ENCODE measurements around the gene GPR17. TPM values are rescaled to one million over a fixed set of nuclear protein-coding genes. Genes with fewer than 3 reads are reported as not detected.

Gene GPR17
- total RNA-seq, 2 experiments from 2014 or later, result not detected

- DNase-seq (no peak), ATAC-seq (no peak)
- H3K27ac Mint-ChIP-seq, result no peak overlapping the region
- TF ChIP-seq, protein P1, sequence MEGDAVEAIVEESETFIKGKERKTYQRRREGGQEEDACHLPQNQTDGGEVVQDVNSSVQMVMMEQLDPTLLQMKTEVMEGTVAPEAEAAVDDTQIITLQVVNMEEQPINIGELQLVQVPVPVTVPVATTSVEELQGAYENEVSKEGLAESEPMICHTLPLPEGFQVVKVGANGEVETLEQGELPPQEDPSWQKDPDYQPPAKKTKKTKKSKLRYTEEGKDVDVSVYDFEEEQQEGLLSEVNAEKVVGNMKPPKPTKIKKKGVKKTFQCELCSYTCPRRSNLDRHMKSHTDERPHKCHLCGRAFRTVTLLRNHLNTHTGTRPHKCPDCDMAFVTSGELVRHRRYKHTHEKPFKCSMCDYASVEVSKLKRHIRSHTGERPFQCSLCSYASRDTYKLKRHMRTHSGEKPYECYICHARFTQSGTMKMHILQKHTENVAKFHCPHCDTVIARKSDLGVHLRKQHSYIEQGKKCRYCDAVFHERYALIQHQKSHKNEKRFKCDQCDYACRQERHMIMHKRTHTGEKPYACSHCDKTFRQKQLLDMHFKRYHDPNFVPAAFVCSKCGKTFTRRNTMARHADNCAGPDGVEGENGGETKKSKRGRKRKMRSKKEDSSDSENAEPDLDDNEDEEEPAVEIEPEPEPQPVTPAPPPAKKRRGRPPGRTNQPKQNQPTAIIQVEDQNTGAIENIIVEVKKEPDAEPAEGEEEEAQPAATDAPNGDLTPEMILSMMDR (IDR thresholded peaks at IDR 0.05), result peak; percentile 12
- intact Hi-C loops (cut with micrococcal nuclease), result no loop called here
- peaks cover 22% of the 10 kb centered on the region for H3K4me1 Mint-ChIP-seq (ENCODE audit: low read depth)
- H3K4me3 Mint-ChIP-seq, result no peak overlapping the region
- no peaks in the 10 kb centered on the region for H3K36me3 Mint-ChIP-seq (ENCODE audit: low read depth)
- no peaks in the 10 kb centered on the region for H3K9me3 Mint-ChIP-seq
- CTCF ChIA-PET, result interaction anchor here (0.8 to 2.3 kb wide), 3 partner anchors 10 to 53 kb away, joined by 3 to 12 read pairs (median 3); no protein-coding TSS in a partner anchor
- POLR2A ChIA-PET, result interaction anchor here (1.2 kb wide), 1 partner anchor 37 kb away, joined by 3 read pairs; no protein-coding TSS in a partner anchor
- H3K27me3 Mint-ChIP-seq, result no peaks in the 10 kb centered on the region
These were observed 1.6 kb upstream of the GPR17 start for GRCh38 chr2:127644066-127645025.

DNA sequence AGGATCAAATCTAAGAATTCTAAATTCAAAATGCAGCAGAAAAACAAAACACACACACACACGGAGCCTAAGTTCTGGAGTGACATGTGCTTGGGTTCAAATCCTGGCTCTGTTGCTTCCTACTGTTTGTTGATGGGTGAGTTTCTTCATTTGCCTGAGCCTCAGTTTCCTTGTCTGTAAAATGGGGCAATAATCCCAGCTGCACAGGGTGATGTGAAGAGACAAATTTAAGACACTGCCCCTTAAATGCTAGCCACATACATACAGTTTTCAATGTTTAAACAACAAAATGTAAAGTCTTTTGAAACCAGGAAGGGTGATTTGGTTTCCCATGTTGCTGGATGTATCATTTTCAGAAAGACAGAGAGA is 943 bp upstream of the GPR17 start:
- TF ChIP-seq, protein P1 (IDR thresholded peaks at IDR 0.05), result no peak
- H3K4me3 Mint-ChIP-seq, result no peak overlapping the region
- H3K36me3 Mint-ChIP-seq (ENCODE audit: low read depth), result no peaks in the 10 kb centered on the region
- no peak for DNase-seq
- H3K9me3 Mint-ChIP-seq, result no peaks in the 10 kb centered on the region
- POLR2A ChIA-PET, result interaction anchor here (1.2 kb wide), 1 partner anchor 37 kb away, joined by 3 read pairs; no protein-coding TSS in a partner anchor
- intact Hi-C loops (cut with micrococcal nuclease), result no loop called here
- H3K27me3 Mint-ChIP-seq, result no peaks in the 10 kb centered on the region
- H3K27ac Mint-ChIP-seq, result no peak overlapping the region
- no peak for ATAC-seq
- CTCF ChIA-PET, result interaction anchor here (0.8 to 2.3 kb wide), 3 partner anchors 9 to 54 kb away, joined by 3 to 12 read pairs (median 3); no protein-coding TSS in a partner anchor
- peaks cover 21% of the 10 kb centered on the region for H3K4me1 Mint-ChIP-seq (ENCODE audit: low read depth)

GRCh38 chr2:127646487-127647241 is 711 bp downstream of the GPR17 start:
- DNase-seq, result no peak
- ATAC-seq, result no peak
- ChIA-PET POLR2A (interaction anchor here (1.3 kb wide), 1 partner anchor 9 kb away, joined by 3 read pairs; no protein-coding TSS in a partner anchor), CTCF (interaction anchor here (5.2 kb wide), 1 partner anchor 55 kb away, joined by 114 read pairs; no protein-coding TSS in a partner anchor)
- TF ChIP-seq, protein P1 (IDR thresholded peaks at IDR 0.05), result no peak
- Mint-ChIP-seq H3K4me1 (ENCODE audit: low read depth) (peaks cover 14% of the 10 kb centered on the region), H3K36me3 (ENCODE audit: low read depth) (no peaks in the 10 kb centered on the region), H3K27ac (peak overlapping the region; percentile 30), H3K9me3 (no peaks in the 10 kb centered on the region), H3K27me3 (no peaks in the 10 kb centered on the region), H3K4me3 (no peak overlapping the region)
- intact Hi-C loops (cut with micrococcal nuclease), result no loop called here

GRCh38 chr2:127647242-127648190 is 1.6 kb downstream of the GPR17 start:
- H3K4me1 Mint-ChIP-seq (ENCODE audit: low read depth), result peaks cover 14% of the 10 kb centered on the region
- intact Hi-C loops (cut with micrococcal nuclease), result no loop called here
- no peak overlapping the region for H3K27ac Mint-ChIP-seq
- DNase-seq, result no peak
- POLR2A ChIA-PET, result interaction anchor here (1.3 kb wide), 1 partner anchor 9 kb away, joined by 3 read pairs; no protein-coding TSS in a partner anchor
- H3K4me3 Mint-ChIP-seq, result no peak overlapping the region
- CTCF ChIA-PET, result interaction anchor here (0.9 to 5.2 kb wide), 3 partner anchors 52 to 108 kb away, joined by 3 to 114 read pairs (median 15); no protein-coding TSS in a partner anchor
- TF ChIP-seq, protein P1 (IDR thresholded peaks at IDR 0.05), result no peak
- no peaks in the 10 kb centered on the region for H3K27me3 Mint-ChIP-seq
- ATAC-seq, result no peak
- H3K36me3 Mint-ChIP-seq (ENCODE audit: low read depth), result no peaks in the 10 kb centered on the region
- H3K9me3 Mint-ChIP-seq, result no peaks in the 10 kb centered on the region
